Measurements from ENCODE around the gene STH.

Gene STH

GRCh38 chr17:45968732-45969131, 30.3 kb upstream of the STH start:
- no peak for DNase-seq (ENCODE audit: low spot score)

DNA sequence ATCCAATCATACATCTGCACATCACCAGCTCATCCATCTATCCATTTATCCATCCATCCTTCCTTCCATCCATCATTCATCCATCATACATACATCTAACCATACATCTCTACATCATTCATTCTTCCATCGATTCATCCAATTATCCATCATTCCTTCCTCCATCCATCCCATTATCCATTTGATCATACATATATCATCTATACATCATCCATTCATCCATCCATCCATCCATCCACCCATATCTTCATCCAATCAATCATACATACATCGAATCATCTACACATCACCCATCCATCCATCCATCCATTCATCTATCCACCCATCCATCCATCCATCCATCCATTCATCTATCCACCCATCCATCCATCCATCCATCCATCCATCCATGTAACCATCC, 29.3 kb upstream of the STH start:
- DNase-seq (ENCODE audit: low spot score) = no peak

DNA sequence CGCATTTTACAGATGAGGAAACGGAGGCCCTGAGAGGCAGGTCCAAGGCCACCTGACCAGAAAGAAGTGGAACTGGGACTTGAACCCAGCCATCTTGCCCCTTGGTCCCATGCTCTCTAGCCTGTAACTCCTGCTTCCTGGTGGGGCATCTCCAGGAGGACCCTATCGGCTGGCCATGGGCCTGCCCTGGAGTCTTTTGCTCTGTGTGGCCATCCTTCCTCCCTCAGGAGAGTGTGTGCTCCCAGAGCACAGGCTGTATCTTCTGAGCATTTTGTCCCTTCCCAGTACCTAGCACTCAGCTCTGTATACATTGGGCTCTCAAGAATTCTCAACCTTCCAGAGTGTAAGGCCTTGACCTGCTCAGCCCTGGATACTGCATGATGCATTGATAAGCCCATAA, 28.4 kb upstream of the STH start:
- no peak for DNase-seq (ENCODE audit: low spot score)

GRCh38 chr17:45971698-45972141, 27.3 kb upstream of the STH start:
- DNase-seq (ENCODE audit: low spot score) = no peak

DNA sequence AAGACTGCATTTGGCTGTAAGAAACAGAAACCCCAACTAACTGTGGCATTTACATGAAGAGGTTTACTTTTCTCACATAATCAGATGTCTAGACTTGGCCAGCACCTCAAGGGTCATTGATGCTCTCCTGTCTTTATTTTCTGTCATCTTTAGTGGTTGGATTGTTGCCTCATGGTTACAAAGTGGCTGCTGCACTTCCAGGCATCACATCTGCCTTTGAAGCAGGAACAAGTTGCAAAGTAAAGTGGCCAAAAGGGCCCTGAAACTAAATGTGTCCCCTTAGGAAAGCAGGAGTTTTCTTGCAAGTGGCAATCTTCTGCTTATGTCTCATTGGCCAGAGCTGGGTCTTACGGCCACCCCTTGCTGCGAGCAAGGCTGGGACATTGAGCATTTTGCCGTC, 26.5 kb upstream of the STH start:
- no peak for DNase-seq (ENCODE audit: low spot score)

DNA sequence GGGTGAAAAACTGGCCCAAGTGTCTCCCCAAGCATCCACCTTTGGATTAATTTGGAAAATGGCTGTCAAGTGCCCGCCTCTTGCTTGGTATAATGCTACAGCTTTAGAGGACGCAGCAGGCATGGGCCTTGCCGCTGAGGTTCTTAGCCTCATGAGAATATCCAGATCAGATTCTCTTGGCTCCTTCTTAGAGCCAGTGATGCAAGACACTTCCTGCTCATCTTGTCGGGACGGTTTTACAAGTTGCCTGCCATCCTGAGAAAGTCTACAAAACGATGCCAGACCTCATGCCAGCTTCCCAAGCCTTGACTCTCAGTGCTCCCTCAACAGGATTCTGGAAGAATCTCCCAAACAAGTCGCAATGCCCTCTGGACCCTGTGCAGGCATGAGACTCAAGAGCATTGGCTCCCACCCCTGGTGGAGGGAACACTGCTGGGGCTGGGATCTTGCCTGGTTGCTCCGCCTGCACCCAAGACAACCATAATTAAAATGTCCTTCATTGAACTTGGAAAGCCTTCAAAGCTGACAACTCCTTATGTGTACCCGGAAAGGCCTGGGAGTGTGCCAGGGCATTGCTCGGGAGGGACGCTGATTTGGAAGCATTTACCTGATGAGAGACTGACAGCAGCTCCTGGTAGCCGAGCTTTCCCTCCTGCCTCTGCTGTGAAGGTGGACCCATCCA, 25.8 kb upstream of the STH start:
- DNase-seq (ENCODE audit: low spot score) = no peak

- DNase-seq (ENCODE audit: low spot score) = no peak
Observed at GRCh38 chr17:45973946-45974859, 24.8 kb upstream of the STH start.

GRCh38 chr17:45974916-45975630, 24.0 kb upstream of the STH start:
- peak; percentile 45 for DNase-seq (ENCODE audit: low spot score)

- no peak for DNase-seq (ENCODE audit: low spot score)
Observed at GRCh38 chr17:45975640-45976295, 23.3 kb upstream of the STH start.

GRCh38 chr17:45976391-45976754, 22.7 kb upstream of the STH start:
- no peak for DNase-seq (ENCODE audit: low spot score)

GRCh38 chr17:45976755-45977505, 22.1 kb upstream of the STH start:
- no peak for DNase-seq (ENCODE audit: low spot score)

- no peak for DNase-seq (ENCODE audit: low spot score)
Observed at GRCh38 chr17:45977506-45977824, 21.6 kb upstream of the STH start.

- DNase-seq (ENCODE audit: low spot score) = no peak
Observed at GRCh38 chr17:45977976-45978626, 20.9 kb upstream of the STH start.

GRCh38 chr17:45979137-45979536, 19.9 kb upstream of the STH start:
- no peak for DNase-seq (ENCODE audit: low spot score)

DNA sequence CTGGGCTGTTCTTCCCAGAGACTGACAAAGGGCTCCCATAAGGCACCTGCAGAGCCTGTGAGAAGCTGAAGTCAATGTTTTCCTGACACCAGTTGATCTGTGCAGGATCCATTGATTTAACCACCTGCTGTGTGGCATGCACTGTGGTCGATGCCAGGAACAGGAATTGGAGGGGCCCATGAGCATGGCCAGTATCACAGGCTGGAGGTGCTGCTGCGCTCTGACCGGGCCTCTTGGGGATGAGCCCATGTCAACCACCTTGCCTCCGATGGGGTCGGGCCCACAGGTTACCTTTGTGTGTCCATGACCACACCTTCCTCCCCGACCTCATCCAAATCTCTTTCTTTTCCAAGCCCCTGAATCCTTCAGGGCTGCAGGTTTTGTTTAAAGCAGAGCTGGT, 18.2 kb upstream of the STH start:
- DNase-seq (ENCODE audit: low spot score) = no peak

GRCh38 chr17:45981306-45981705, 17.7 kb upstream of the STH start:
- no peak for DNase-seq (ENCODE audit: low spot score)

- DNase-seq (ENCODE audit: low spot score) = no peak
Observed at GRCh38 chr17:45982791-45983613, 16.0 kb upstream of the STH start.

DNA sequence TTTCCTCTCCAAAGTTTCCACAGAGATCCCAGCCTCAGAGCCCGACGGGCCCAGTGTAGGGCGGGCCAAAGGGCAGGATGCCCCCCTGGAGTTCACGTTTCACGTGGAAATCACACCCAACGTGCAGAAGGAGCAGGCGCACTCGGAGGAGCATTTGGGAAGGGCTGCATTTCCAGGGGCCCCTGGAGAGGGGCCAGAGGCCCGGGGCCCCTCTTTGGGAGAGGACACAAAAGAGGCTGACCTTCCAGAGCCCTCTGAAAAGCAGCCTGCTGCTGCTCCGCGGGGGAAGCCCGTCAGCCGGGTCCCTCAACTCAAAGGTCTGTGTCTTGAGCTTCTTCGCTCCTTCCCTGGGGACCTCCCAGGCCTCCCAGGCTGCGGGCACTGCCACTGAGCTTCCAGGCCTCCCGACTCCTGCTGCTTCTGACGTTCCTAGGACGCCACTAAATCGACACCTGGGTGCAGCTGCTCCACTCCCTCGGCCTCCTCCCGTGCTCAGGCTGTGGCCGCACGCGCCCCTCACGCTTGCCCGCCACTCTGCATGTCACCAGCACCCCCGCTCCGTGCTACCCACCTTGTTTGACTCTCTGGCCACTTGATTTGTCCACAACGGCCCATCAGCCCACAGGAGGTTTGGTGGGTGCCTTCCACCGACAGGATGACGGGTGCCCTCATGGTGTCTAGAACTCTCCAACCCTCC, 15.3 kb upstream of the STH start:
- no peak for DNase-seq (ENCODE audit: low spot score)

GRCh38 chr17:45984368-45984767, 14.7 kb upstream of the STH start:
- DNase-seq (ENCODE audit: low spot score) = no peak

DNA sequence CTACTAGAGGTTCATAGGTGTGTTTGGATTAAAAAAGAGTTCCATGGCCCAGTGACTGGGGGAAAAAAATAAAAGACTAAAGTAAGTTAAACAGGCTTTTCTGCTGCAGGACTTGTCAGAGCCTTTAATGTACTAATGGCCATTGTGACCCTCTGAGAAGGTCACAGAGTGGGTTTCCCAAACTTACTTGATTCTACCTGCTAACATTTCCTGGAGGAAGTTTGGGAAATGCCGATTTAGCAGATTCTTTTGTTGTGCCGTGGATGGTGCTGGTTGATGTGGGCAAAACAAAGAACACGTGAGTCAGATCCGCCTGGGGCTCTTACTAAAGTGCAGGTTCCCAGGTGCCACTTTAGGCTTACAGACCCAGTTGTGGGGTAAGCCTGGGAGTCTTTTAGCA, 13.6 kb upstream of the STH start:
- no peak for DNase-seq (ENCODE audit: low spot score)
